Heart right ventricle (tissue), 16 donors: ENCODE measurements around the gene LRP1B. TPM values are rescaled to one million over a fixed set of nuclear protein-coding genes. Genes with fewer than 3 reads are reported as not detected.

ENCODE experiments used
- ATAC-seq, 8 donors: fragments of 200-7000 bp; cut with Tn5 transposase; one replicate each; pipeline ENCODE4 v1.9.1; 2020; ENCODE audit warnings: mild to moderate bottlenecking in 8 of 8, moderate library complexity in 8 of 8, moderate number of reproducible peaks in 1 of 8
- DNase-seq, 2 donors: peaks; one replicate each; pipeline ENCODE4 v3.0.0-alpha.2; 2020
- H3K27ac ChIP-seq, 10 donors: fragments of 200-600 bp; sonication (generic) in 2 of 10; one replicate each; pipeline versions ENCODE4 v1.5.0 to v1.8.0; 2020 to 2022; ENCODE audit warnings: mild to moderate bottlenecking in 3 of 10
- H3K27me3 ChIP-seq, 7 donors: fragments of 200-600 bp; one replicate each; pipeline ENCODE4 v1.8.0; 2021 to 2022; ENCODE audit warnings: mild to moderate bottlenecking in 2 of 7
- H3K36me3 ChIP-seq, 9 donors: fragments of 200-600 bp; sonication (generic) in 1 of 9; one replicate each; pipeline versions ENCODE4 v1.5.0 to v1.8.0; 2020 to 2022; ENCODE audit warnings: mild to moderate bottlenecking in 2 of 9
- H3K4me1 ChIP-seq, 9 donors: fragments of 200-600 bp; sonication (generic) in 1 of 9; one replicate each; pipeline versions ENCODE4 v1.5.0 to v1.8.0; 2020 to 2022; ENCODE audit warnings: mild to moderate bottlenecking in 4 of 9
- H3K4me3 ChIP-seq, 10 donors: fragments of 200-600 bp; sonication (generic) in 2 of 10; one replicate each; pipeline versions ENCODE4 v1.5.0 to v1.8.0; 2020 to 2022; ENCODE audit warnings: mild to moderate bottlenecking in 7 of 10, moderate library complexity in 2 of 10
- H3K9me3 ChIP-seq, 11 donors: fragments of 200-600 bp in 10 of 11; sonication (generic) in 2 of 11; one replicate each; pipeline versions ENCODE4 v1.5.0 to v1.8.0; 2013 to 2022; ENCODE audit warnings: mild to moderate bottlenecking in 2 of 11, control low read depth in 1 of 11, moderate library complexity in 1 of 11
- CTCF ChIP-seq, 9 donors: fragments of 200-600 bp; sonication (generic) in 2 of 9; IDR thresholded peaks; one replicate each; pipeline versions ENCODE4 v1.5.0 to v1.8.0; 2021 to 2022; ENCODE audit warnings: antibody characterized with exemption in 9 of 9, mild to moderate bottlenecking in 5 of 9, moderate library complexity in 1 of 9
- WGBS, 2 donors: extraction: QIAGEN DNeasy Blood & Tissue Kit; methylation state at CpG; one replicate each; pipeline ENCODE4 v1.1.7; 2013; ENCODE audit warnings: inconsistent platforms in 1 of 2; 5-methylcytosine and 5-hydroxymethylcytosine counted together
- intact Hi-C, 10 donors: fragments of 100-400 bp; cut with DNase I; formaldehyde crosslinking; loops; one replicate each; pipeline versions ENCODE4 v1.11.1 to v1.14.2; 2022
- polyA plus RNA-seq, 2 donors: library from polyadenylated mRNA; stranded (reverse); fragments of 200-250 nt; gene quantifications; one replicate each; pipeline ENCODE4 v1.2.3, GENCODE V29; 2013
- total RNA-seq, 10 donors: library from RNA; stranded (reverse); fragmentation: NEBNext Ultra II Directional in 3 of 10; extraction: Animal tissue kit (Norgen Biotek cat#: 25700) in 3 of 10; gene quantifications; one replicate each; pipeline versions ENCODE4 v1.2.1 to v1.2.4, GENCODE V29; 2021 to 2023
- donor health status: Arrhythmogenic right ventricular cardiomyopathy.
- donor health status: ischemic (EF 13 %, LVEDD 7.1; RV severe dilation, severe dysfunction).
- donor health status: healthy with polysubstance abuse.
- donor health status: DM: no; HTN: yes; CAD: no.
- donor health status: DM: no; HTN: no; CAD: no.
- donor health status: ischemic (EF 25% LVEDD 6.9; RV normal size, moderate dysfunction).
- donor health status: ischemic (EF 25% LVEDD 5.7; RV mildly dilated, moderate dysfunction).
- donor health status: healthy.
- donor health status: DM: yes; HTN: yes; CAD: no.
- donor health status: Ischemic cardiomyopathy.
- donor health status: ischemic (EF 35%, LVEDD 5.7; RV mildly dilated, moderate dysfunction).
- donor health status: nonischemic (EF 11% LVEDD 7.7; RV severe dilation, severe dysfunction).
- donor health status: DM: yes; HTN: yes; CAD: no.
- donor health status: PGD.
- donor health status: ischemic (EF 29% LVEDD 5.4; RV normal size, mild dysfunction).
- donor health status: nonischemic (EF 23%, LVEDD 6.1; RV moderate dilation, normal function).

The LRP1B gene
- total and polyA plus RNA-seq, 12 donors: 0.02 to 0.27 (median 0.14) TPM; not detected in 1

DNA sequence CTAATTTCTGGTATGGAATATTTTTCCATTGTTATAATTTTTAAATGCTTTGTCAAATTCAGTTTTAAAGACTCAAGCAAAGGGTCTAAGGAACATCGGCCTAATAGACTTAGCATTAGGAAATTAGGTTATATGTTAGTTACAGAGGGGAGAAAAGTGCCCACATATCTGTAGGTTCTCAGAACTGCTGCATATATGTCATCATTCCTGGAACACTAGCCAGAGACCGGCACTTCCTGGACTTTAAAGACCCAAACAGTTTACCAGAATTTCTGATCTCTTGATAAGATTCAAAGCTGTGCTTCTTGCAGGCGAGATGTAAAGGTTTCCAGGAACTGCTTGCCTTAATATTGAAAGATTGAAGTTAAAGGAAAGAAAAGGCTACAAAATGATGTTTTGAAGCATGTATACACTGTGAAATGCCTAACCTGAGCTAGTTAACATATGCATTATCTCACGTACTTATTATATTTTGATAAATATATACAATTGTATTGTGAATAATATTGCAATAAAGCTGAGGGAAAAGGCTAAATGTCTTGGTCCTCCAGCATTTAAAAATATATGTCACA is 993.6 kb downstream of the LRP1B start:
- H3K9me3 ChIP-seq: peaks cover 0 to 8% (median 0%) of the 10 kb centered on the region in 11 donors
- no peaks in the 10 kb centered on the region for H3K36me3 ChIP-seq
- WGBS, 2 donors: 57 to 62% methylated on average over 4 of the region's 4 CpGs
- DNase-seq: no peak
- no peak for TF ChIP-seq CTCF (IDR thresholded peaks at IDR 0.05)
- H3K27ac ChIP-seq: no peak overlapping the region
- no peaks in the 10 kb centered on the region for H3K4me1 ChIP-seq
- no peaks in the 10 kb centered on the region for H3K27me3 ChIP-seq
- intact Hi-C loops: no loop called here
- H3K4me3 ChIP-seq: no peak overlapping the region
- no peak for ATAC-seq

GRCh38 chr2:141133883-141134282 is 996.9 kb downstream of the LRP1B start:
- Histone ChIP-seq H3K27ac (no peak overlapping the region), H3K36me3 (no peaks in the 10 kb centered on the region), H3K4me3 (no peak overlapping the region), H3K27me3 (no peaks in the 10 kb centered on the region), H3K9me3 (peaks cover 0 to 1% (median 0%) of the 10 kb centered on the region in 11 donors), H3K4me1 (no peaks in the 10 kb centered on the region)
- TF ChIP-seq CTCF (IDR thresholded peaks at IDR 0.05): no peak
- WGBS, 2 donors: 80 to 89% methylated on average over 4 of the region's 4 CpGs
- intact Hi-C loops: no loop called here
- no peak for DNase-seq
- no peak for ATAC-seq

DNA sequence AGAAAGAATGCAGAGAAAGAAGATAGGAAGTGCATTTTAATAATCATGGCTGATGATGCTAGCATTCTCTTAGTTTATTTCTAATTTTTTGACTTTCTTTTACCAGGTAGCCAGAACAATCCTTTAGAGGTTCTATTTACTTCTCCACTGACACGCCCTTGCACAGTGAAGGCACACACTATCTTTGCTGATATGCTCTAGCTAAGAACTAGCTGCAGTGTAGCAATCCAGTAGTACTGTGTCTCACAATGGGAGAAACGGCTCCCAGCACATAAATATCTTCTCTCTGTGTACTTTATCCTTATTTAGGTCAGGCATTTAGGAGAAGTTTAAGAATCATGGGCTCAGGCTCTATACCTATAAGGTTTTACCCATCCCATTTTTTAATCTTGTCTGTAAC is 1005.4 kb downstream of the LRP1B start:
- no peak overlapping the region for H3K27ac ChIP-seq
- no peaks in the 10 kb centered on the region for H3K4me1 ChIP-seq
- DNase-seq (no peak), ATAC-seq (peak in 1 of 8 donors; percentile 62)
- peaks cover 0 to 14% (median 0%) of the 10 kb centered on the region in 11 donors for H3K9me3 ChIP-seq
- intact Hi-C loops: no loop called here
- WGBS, 2 donors: 19 to 20% methylated on average over 2 of the region's 2 CpGs
- H3K36me3 ChIP-seq: no peaks in the 10 kb centered on the region
- no peaks in the 10 kb centered on the region for H3K27me3 ChIP-seq
- no peak for TF ChIP-seq CTCF (IDR thresholded peaks at IDR 0.05)
- no peak overlapping the region for H3K4me3 ChIP-seq

DNA sequence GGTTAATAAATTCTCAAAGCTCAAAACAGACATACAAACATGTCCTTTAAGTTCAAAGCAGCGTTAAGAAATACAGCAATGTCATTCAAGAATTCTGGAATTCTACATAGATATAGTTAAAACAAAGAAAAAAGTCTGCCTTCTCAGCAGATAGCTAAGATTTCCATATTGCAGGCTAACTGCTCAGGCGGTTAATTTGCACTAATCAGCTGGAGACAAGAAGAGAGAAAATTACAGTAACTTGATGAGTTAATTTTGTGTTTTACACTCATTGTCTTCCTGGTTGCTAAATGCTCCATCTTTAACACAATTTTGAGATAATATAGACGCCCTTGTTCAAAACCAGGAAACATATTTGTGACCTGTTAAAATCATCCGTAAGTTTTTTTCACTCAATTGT is 1012.0 kb downstream of the LRP1B start:
- DNase-seq: no peak
- no peaks in the 10 kb centered on the region for H3K4me1 ChIP-seq
- H3K9me3 ChIP-seq: peaks cover 0 to 5% (median 0%) of the 10 kb centered on the region in 11 donors
- no peak for ATAC-seq
- H3K27me3 ChIP-seq: no peaks in the 10 kb centered on the region
- no peak for TF ChIP-seq CTCF (IDR thresholded peaks at IDR 0.05)
- intact Hi-C loops: no loop called here
- H3K36me3 ChIP-seq: no peaks in the 10 kb centered on the region
- H3K4me3 ChIP-seq: no peak overlapping the region
- no peak overlapping the region for H3K27ac ChIP-seq
- WGBS, 2 donors: 67 to 76% methylated on average over 4 of the region's 4 CpGs
